Measurements from ENCODE around the gene TUFT1. TPM values are rescaled to one million over a fixed set of nuclear protein-coding genes. Genes with fewer than 3 reads are reported as not detected.
"Not testable (repeated sequence)": the region's sequence is repeated elsewhere in the genome, so short reads cannot be mapped to it uniquely, and the experiment has no call there.

TUFT1 gene
- total and polyA plus RNA-seq, 8 donors: 1.2 to 30.4 (median 12.3) TPM

GRCh38 chr1:151596166-151596953, 56.3 kb downstream of the TUFT1 start:
- no peak for DNase-seq
- WGBS, 5 donors: 76 to 88% (median 81%) methylated on average over 5 of the region's 5 CpGs
- Histone ChIP-seq H3K4me3 (no peak overlapping the region), H3K27ac (no peak overlapping the region), H3K9me3 (no peaks in the 10 kb centered on the region), H3K27me3 (no peaks in the 10 kb centered on the region), H3K36me3 (no peaks in the 10 kb centered on the region), H3K4me1 (peaks cover 0 to 9% (median 4%) of the 10 kb centered on the region in 4 donors)
- TF ChIP-seq, protein P1, sequence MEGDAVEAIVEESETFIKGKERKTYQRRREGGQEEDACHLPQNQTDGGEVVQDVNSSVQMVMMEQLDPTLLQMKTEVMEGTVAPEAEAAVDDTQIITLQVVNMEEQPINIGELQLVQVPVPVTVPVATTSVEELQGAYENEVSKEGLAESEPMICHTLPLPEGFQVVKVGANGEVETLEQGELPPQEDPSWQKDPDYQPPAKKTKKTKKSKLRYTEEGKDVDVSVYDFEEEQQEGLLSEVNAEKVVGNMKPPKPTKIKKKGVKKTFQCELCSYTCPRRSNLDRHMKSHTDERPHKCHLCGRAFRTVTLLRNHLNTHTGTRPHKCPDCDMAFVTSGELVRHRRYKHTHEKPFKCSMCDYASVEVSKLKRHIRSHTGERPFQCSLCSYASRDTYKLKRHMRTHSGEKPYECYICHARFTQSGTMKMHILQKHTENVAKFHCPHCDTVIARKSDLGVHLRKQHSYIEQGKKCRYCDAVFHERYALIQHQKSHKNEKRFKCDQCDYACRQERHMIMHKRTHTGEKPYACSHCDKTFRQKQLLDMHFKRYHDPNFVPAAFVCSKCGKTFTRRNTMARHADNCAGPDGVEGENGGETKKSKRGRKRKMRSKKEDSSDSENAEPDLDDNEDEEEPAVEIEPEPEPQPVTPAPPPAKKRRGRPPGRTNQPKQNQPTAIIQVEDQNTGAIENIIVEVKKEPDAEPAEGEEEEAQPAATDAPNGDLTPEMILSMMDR (IDR thresholded peaks at IDR 0.05): no peak
- TF ChIP-seq POLR2AphosphoS5 (IDR thresholded peaks at IDR 0.05) (no peak), POLR2A (IDR thresholded peaks at IDR 0.05) (no peak), EP300 (IDR thresholded peaks at IDR 0.05) (no peak)
- intact Hi-C loops (cut with DNase I; ENCODE audit: low total_unique reads): loop anchor here (5.0 kb wide), 1 partner anchor 136 kb away; no protein-coding TSS in a partner anchor

DNA sequence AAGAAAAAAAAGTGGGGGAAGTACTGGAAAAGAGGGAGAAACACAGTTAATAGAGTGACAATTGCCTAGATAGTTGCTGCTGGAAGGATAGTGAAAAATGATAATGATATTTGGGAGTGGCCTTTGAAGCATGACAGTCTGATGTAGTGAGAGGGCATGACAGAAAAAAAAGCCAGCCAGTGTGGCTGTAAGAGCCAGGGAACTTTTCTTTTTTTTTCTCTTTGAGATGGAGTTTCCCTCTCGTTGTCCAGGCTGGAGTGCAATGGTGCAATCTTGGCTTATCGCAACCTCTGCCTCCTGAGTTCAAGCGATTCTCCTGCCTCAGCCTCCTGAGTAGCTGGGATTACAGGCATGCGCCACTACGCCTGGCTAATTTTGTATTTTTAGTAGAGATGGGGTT, 62.4 kb downstream of the TUFT1 start:
- WGBS, 5 donors: 86 to 93% (median 89%) methylated on average over 3 to 5 of the region's 5 CpGs
- H3K9me3 ChIP-seq; H3K4me3 ChIP-seq; intact Hi-C loops (cut with DNase I; ENCODE audit: low total_unique reads); H3K36me3 ChIP-seq; DNase-seq; H3K4me1 ChIP-seq; H3K27me3 ChIP-seq; H3K27ac ChIP-seq: not testable (repeated sequence)

DNA sequence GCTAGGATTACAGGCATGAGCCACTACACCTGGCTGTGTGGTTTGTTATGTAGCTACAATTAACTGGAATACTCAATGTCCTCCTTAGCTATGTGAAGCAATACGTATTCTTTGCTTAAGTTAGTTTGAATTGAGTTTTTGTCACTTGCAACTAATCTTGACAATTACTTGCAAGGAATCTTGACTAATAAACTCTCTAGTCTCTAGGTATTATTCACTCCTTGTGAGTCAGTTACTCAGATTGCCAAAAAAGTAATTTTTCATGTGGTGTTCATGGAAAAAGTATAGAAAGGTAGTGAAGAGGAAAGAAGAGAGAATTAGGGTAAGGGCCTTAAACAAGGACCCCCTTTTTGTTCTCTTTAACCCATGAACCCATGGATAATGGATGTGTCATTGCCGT, 64.2 kb downstream of the TUFT1 start:
- Histone ChIP-seq H3K4me1 (peaks cover 0 to 9% (median 0%) of the 10 kb centered on the region in 4 donors), H3K9me3 (no peaks in the 10 kb centered on the region), H3K36me3 (no peaks in the 10 kb centered on the region), H3K27ac (no peak overlapping the region), H3K27me3 (peaks cover 0 to 4% (median 0%) of the 10 kb centered on the region in 3 donors), H3K4me3 (no peak overlapping the region)
- 63 to 82% (median 72%) methylated on average over 2 of the region's 2 CpGs for WGBS, 5 donors
- no peak for DNase-seq
- intact Hi-C loops (cut with DNase I; ENCODE audit: low total_unique reads): no loop called here
- TF ChIP-seq, protein P1 (IDR thresholded peaks at IDR 0.05): no peak
- TF ChIP-seq POLR2AphosphoS5 (IDR thresholded peaks at IDR 0.05): no peak
- TF ChIP-seq EP300 (IDR thresholded peaks at IDR 0.05): no peak
- TF ChIP-seq POLR2A (IDR thresholded peaks at IDR 0.05): no peak

DNA sequence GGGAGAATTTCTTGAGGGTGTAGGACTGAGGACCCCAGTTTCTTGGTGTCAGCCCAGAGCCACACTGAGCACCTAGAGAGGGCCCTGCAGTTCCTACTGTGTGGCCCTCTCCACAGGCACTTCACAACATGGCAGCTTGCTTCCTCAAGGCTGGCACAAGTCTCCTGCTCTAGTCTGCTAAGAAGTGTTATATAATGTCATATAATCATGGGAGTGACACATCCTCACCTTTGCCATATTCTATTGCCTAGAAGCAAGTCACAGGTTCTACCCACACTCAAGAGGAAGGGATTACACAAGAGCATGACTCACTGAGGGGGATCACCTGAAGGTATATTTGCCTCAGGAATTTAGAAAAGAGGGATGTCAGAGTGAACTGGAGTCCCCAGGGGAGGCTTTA, 66.3 kb downstream of the TUFT1 start:
- H3K36me3 ChIP-seq: no peaks in the 10 kb centered on the region
- H3K9me3 ChIP-seq: no peaks in the 10 kb centered on the region
- DNase-seq: peak in 1 of 2 donors; percentile 37
- peaks cover 0 to 4% (median 0%) of the 10 kb centered on the region in 3 donors for H3K27me3 ChIP-seq
- intact Hi-C loops (cut with DNase I; ENCODE audit: low total_unique reads): no loop called here
- H3K4me1 ChIP-seq: peaks cover 4 to 9% (median 5%) of the 10 kb centered on the region in 4 donors
- no peak overlapping the region for H3K27ac ChIP-seq
- no peak overlapping the region for H3K4me3 ChIP-seq
- TF ChIP-seq POLR2A (IDR thresholded peaks at IDR 0.05): no peak
- TF ChIP-seq, protein P1 (IDR thresholded peaks at IDR 0.05): no peak
- peak in 2 of 3 donors; percentile 12 to 15 for TF ChIP-seq POLR2AphosphoS5 (IDR thresholded peaks at IDR 0.05)
- no peak for TF ChIP-seq EP300 (IDR thresholded peaks at IDR 0.05)

DNA sequence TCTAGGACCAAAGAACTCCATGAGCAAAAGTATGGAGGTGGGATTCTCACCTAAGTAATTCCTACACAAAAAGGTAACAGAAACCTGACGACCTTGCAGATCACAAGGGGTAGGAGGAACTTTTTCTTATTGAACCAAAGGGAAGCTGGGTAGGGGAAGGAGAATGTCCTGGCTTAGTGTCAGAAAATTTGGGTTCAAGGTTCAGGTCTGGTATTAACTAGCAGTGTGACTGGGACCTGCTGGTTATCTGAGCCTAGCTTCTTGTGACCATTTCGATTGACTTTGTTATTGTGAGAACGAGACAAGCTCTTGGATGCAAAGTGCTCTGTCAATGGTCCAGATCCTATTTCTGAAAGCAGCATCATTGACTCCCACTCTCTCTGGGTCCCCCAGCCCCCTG, 66.7 kb downstream of the TUFT1 start:
- Histone ChIP-seq H3K4me3 (no peak overlapping the region), H3K27ac (no peak overlapping the region), H3K4me1 (peaks cover 5 to 9% (median 7%) of the 10 kb centered on the region in 4 donors), H3K36me3 (no peaks in the 10 kb centered on the region), H3K27me3 (peaks cover 0 to 4% (median 0%) of the 10 kb centered on the region in 3 donors), H3K9me3 (no peaks in the 10 kb centered on the region)
- WGBS, 5 donors: 59 to 68% (median 64%) methylated on average over 3 of the region's 3 CpGs
- intact Hi-C loops (cut with DNase I; ENCODE audit: low total_unique reads): no loop called here
- no peak for DNase-seq
- TF ChIP-seq, protein P1 (IDR thresholded peaks at IDR 0.05): no peak
- no peak for TF ChIP-seq EP300 (IDR thresholded peaks at IDR 0.05)
- no peak for TF ChIP-seq POLR2A (IDR thresholded peaks at IDR 0.05)

Data from stomach (tissue), 9 donors.